GM12873 (cell line): ENCODE results near the gene PF4V1.

Experiments used
- CTCF ChIP-seq: IDR thresholded peaks from 2 replicates; pipeline ENCODE4 v1.5.1; 2012; ENCODE audit warnings: low read depth, mild to moderate bottlenecking, moderate library complexity, low read length, control low read depth; ENCODE audit not compliant: insufficient read depth; ENCODE audit errors: missing control alignments

PF4V1 gene

GRCh38 chr4:73853246-73853704 is at the start of gene PF4V1:
Gene PF4V1, plus strand, starts transcription at chr4:73853296. Its CDS starts 67 bp downstream, at chr4:73853363.
- TF ChIP-seq CTCF = no peak

- no peak for TF ChIP-seq CTCF
Observed at GRCh38 chr4:73810191-73810590, 42.9 kb upstream of the PF4V1 start.

GRCh38 chr4:73811841-73812240 is 41.3 kb upstream of the PF4V1 start:
- TF ChIP-seq CTCF = no peak

GRCh38 chr4:73814679-73815078 is 38.4 kb upstream of the PF4V1 start:
- TF ChIP-seq CTCF = no peak

GRCh38 chr4:73815145-73815544 is 38.0 kb upstream of the PF4V1 start:
- TF ChIP-seq CTCF = no peak

- no peak for TF ChIP-seq CTCF
Observed at GRCh38 chr4:73816814-73817213, 36.3 kb upstream of the PF4V1 start.

GRCh38 chr4:73817341-73817740 is 35.8 kb upstream of the PF4V1 start:
- no peak for TF ChIP-seq CTCF

- no peak for TF ChIP-seq CTCF
Observed at GRCh38 chr4:73821325-73821724, 31.8 kb upstream of the PF4V1 start.
